Activated naive CD4-positive, alpha-beta T cell treated with anti-CD3 and anti-CD28 coated beads, Interleukin-2, amount 10 ng/mL, durations not matched to agents 7 days and 5 days (primary cell): ENCODE measurements around the gene MCTP1.

Experiments used
- CTCF ChIA-PET: fragments of 350-600 bp; sonication (Branson Sonifier 250); formaldehyde crosslinking; loops from one replicate; lab custom pipeline; 2021; ENCODE audit warnings: antibody characterized with exemption; lab: Charles Lee
- DNase-seq: peaks from one replicate; pipeline ENCODE4 v3.0.0-alpha.2; 2020
- H3K27ac Mint-ChIP-seq: one replicate; pipeline ENCODE4 v1.8.0; 2021; ENCODE audit warnings: mild to moderate bottlenecking, moderate library complexity, mixed read lengths
- H3K27me3 Mint-ChIP-seq: one replicate; pipeline ENCODE4 v1.8.0; 2021; ENCODE audit warnings: mild to moderate bottlenecking, mixed read lengths
- H3K36me3 Mint-ChIP-seq: one replicate; pipeline ENCODE4 v1.8.0; 2021; ENCODE audit warnings: mixed read lengths
- H3K4me1 Mint-ChIP-seq: one replicate; pipeline ENCODE4 v1.8.0; 2021; ENCODE audit warnings: mixed read lengths
- H3K4me3 Mint-ChIP-seq: one replicate; pipeline ENCODE4 v1.8.0; 2021; ENCODE audit warnings: mild to moderate bottlenecking, moderate library complexity, mixed read lengths
- H3K9me3 Mint-ChIP-seq: one replicate; pipeline ENCODE4 v1.8.0; 2021; ENCODE audit warnings: mixed read lengths

Gene MCTP1

DNA sequence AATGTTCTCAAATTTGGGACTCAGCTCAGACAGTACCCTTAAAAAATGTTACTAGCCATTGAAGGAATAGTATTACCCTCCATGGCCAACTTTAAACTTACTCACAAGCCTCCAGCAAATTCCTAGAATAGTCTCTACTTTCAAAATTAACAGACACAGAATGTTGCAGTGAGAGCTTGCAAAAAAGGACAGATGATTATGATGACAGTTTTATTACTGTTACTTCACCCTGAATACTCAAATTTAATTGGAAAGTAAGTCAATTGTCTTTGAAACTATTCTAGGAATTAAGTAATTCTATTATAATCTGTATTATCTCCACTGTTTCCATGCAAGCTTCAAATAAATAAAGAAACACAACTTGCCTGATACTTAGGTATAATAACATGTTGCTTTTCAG lies 378.1 kb downstream of the MCTP1 start:
- no peaks in the 10 kb centered on the region for H3K4me1 Mint-ChIP-seq
- H3K27me3 Mint-ChIP-seq, result no peaks in the 10 kb centered on the region
- no peak overlapping the region for H3K4me3 Mint-ChIP-seq
- DNase-seq, result no peak
- no peaks in the 10 kb centered on the region for H3K36me3 Mint-ChIP-seq
- no peak overlapping the region for H3K27ac Mint-ChIP-seq
- no peaks in the 10 kb centered on the region for H3K9me3 Mint-ChIP-seq
- CTCF ChIA-PET, result interaction anchor here (0.6 kb wide), 1 partner anchor 137 kb away, joined by 3 read pairs; no protein-coding TSS in a partner anchor

DNA sequence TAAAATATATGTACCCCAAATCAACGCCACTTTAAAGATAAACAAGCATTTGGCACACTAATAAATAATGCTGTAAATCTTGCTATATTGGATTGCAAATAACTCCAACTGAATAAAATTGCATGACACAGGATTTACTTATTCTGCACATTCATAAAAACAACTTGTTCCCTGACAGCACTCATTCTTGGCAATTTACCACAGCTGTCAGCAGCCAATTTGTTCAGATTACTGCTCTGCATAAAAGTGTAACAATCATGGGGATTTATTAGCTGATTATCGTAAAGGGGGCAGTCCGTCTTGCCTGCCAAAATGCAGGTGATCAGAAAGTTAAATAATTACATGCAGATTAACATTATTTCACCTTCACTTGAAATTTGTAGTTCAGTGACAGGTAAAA lies 381.2 kb downstream of the MCTP1 start:
- Mint-ChIP-seq H3K9me3 (no peaks in the 10 kb centered on the region), H3K27ac (no peak overlapping the region), H3K4me1 (no peaks in the 10 kb centered on the region), H3K27me3 (no peaks in the 10 kb centered on the region), H3K4me3 (no peak overlapping the region), H3K36me3 (no peaks in the 10 kb centered on the region)
- DNase-seq, result no peak
- CTCF ChIA-PET, result no interaction called here

DNA sequence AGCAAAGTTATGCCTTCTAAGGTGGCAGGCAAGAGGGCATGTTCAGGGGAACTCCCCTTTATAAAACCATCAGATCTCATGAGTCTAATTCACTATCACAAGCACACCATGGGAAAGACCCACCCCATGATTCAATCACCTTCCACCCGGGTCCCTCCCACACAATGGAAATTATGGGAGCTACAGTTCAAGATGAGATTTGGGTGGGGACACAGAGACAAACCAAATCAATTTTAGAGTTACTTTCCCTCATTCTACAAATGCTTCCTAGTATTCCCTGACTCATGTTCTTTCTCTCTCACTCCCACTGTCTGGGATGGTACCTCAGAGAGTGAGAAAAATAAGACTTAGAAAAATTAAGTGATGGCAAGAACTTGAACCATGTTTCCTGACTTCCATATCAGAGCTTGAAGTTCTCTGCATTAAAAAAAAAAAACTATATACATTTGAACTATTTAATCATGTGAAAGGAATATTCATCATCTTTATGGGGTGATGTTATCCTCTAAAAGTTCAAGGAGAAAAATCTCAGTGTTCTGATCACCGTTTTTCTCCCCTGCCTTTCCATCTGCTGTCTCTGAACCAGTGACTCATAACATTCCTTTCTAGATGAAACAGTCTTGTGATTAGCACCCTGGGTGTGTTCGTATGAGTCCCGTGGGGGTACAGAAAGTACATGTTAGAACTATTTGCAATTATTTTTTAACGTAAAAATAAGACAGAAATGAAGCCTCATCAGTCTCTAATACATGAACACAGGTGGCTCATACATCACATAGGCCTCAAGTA lies 383.5 kb downstream of the MCTP1 start:
- Mint-ChIP-seq H3K9me3 (no peaks in the 10 kb centered on the region), H3K4me3 (no peak overlapping the region), H3K27ac (no peak overlapping the region), H3K36me3 (no peaks in the 10 kb centered on the region), H3K27me3 (no peaks in the 10 kb centered on the region), H3K4me1 (no peaks in the 10 kb centered on the region)
- DNase-seq, result no peak
- CTCF ChIA-PET, result no interaction called here

DNA sequence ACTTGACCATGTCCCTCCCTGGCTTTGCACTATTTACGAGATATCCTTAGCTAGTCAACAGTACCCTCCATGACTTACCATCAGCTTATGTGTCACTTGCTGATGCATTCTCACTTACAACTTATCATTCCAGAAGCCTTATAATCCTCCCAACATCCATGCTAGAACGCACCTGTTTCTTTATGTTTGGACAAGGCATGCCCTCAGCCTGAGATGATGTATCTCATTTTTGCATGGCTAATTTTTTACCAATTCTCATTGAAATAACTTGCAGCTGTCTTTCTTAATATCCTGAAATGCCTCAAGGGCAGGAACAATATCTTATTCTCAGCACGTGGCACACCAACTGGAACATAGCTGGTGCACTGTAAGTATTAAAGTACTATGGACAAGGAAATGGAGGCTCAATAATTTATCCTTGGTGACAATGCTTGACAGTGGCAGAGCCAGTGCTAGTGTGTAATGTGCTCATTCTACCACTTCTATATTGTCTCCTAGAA lies 384.8 kb downstream of the MCTP1 start:
- Mint-ChIP-seq H3K36me3 (no peaks in the 10 kb centered on the region), H3K9me3 (no peaks in the 10 kb centered on the region), H3K27ac (no peak overlapping the region), H3K4me3 (no peak overlapping the region), H3K27me3 (no peaks in the 10 kb centered on the region), H3K4me1 (no peaks in the 10 kb centered on the region)
- no peak for DNase-seq
- CTCF ChIA-PET, result no interaction called here

DNA sequence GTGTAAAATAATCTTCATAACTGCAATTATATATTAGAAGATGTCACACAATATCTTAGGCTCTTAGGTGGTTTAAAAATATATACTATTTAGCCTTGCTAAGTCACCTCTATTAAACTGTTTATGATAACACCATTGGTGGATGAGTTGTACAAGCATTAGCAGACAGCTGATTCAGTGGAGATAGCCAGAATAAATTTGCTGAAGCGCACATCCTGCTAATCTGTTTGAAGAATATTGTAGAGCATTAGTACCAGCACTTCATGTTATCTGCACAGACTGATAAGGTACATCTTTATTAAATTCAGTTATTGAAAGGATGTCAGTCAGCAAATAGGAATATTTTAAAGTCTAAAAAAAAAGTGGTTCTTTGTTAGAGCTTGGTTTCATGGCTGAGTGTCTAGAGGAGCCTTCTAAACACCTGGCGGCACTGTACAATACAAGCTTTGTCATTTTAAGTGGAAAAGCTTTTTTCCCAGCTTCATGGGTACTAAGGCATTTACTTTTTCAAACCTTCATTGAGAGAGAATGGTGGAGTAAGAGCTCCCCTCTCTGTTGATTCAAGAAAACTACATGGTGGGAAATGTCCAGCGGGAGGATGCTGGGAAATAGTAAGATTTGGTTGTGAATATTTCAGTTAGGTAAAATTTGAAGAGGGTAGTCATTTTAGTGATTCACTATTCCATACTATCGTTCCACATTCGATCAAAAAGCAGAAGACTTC lies 391.3 kb downstream of the MCTP1 start:
- no peak overlapping the region for H3K27ac Mint-ChIP-seq
- no peak for DNase-seq
- no peaks in the 10 kb centered on the region for H3K36me3 Mint-ChIP-seq

DNA sequence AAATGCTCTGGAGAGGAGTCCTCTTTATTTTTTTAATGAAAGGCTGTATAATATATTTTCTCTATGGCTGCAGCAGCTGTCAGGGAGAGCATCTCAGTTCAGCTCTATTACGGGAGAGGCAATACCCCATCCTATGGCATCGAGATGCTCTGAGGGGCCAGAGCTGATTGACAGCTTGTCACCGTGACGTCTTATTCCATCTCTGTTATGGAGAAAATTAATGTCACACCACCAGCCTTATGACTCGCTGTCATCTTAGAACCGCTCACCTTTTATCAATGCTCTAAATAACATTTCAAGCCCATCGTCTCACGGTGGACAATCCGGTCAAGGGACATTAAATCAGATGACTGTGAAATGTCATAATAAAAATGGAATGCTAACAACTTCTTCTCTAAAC lies 392.9 kb downstream of the MCTP1 start:
- Mint-ChIP-seq H3K27ac (no peak overlapping the region), H3K36me3 (no peaks in the 10 kb centered on the region), H3K4me3 (no peak overlapping the region), H3K27me3 (no peaks in the 10 kb centered on the region), H3K9me3 (no peaks in the 10 kb centered on the region), H3K4me1 (no peaks in the 10 kb centered on the region)
- no peak for DNase-seq
- CTCF ChIA-PET, result no interaction called here

More for the DNA sequence above, 391.3 kb downstream of the MCTP1 start:
- CTCF ChIA-PET, result interaction anchor here (1.7 kb wide), 1 partner anchor 1093 kb away, joined by 3 read pairs; no protein-coding TSS in a partner anchor
- H3K9me3 Mint-ChIP-seq, result no peaks in the 10 kb centered on the region
- H3K27me3 Mint-ChIP-seq, result no peaks in the 10 kb centered on the region
- no peaks in the 10 kb centered on the region for H3K4me1 Mint-ChIP-seq
- H3K4me3 Mint-ChIP-seq, result no peak overlapping the region

DNA sequence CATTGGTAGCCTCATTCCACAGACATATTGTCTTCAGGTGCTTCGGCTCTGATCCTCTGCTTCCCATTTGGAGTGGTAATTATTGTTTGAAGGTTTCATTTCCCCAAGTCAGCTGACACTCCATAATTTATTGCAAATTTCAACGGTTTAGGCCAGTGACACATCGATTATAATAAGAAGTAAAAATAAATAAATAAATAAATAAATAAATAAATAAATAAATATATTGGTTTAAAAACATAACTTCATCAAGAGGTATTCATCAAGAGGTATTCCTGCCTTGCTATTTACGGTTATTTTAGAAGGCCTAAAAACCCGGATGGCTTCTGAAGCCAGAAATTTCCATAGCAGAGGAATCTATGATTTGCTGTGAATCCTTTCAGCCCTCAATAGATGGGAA lies 393.3 kb downstream of the MCTP1 start:
- Mint-ChIP-seq H3K36me3 (no peaks in the 10 kb centered on the region), H3K4me1 (no peaks in the 10 kb centered on the region), H3K27me3 (no peaks in the 10 kb centered on the region), H3K27ac (no peak overlapping the region), H3K9me3 (no peaks in the 10 kb centered on the region), H3K4me3 (no peak overlapping the region)
- no peak for DNase-seq
- CTCF ChIA-PET, result no interaction called here

DNA sequence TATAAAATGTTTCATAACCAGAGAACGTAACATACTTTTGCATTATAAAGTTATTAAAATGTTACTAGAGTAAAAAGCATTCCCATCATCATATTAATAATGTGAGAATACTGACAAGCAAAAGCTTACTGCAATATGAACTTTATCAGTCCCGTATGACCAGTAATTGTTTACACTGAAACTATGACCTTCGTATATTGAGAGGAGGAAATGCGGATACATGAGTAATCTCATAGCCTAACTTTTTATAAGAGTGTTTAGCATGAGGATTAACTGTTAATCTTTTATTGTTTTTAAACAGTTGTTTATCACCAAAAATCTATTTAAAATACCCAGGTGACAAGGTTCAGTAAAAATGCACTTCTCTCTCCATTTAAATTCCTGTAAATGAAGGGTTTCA lies 394.0 kb downstream of the MCTP1 start:
- Mint-ChIP-seq H3K4me3 (no peak overlapping the region), H3K4me1 (no peaks in the 10 kb centered on the region), H3K27me3 (no peaks in the 10 kb centered on the region), H3K9me3 (no peaks in the 10 kb centered on the region), H3K27ac (no peak overlapping the region), H3K36me3 (no peaks in the 10 kb centered on the region)
- no peak for DNase-seq
- CTCF ChIA-PET, result no interaction called here

DNA sequence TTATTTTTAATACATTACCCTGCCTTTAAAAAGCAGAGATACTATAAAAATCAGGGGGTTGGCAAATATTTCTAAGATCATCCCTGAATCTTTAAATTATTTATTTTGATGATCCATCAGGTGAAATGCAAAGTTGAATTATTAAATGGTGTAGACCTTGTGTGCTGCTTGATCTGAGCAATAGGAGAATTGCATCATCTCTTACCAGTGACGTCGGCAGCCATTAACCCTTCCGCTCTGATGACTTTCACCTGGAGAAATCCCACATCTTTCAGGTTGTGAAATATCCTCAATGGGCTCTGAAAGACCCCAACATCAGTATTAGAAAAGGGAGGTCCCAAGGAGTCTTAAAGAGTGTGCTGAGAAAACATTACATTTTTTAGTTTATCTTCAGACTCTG lies 396.2 kb downstream of the MCTP1 start:
- no peaks in the 10 kb centered on the region for H3K9me3 Mint-ChIP-seq
- H3K27ac Mint-ChIP-seq, result no peak overlapping the region
- DNase-seq, result no peak
- H3K27me3 Mint-ChIP-seq, result no peaks in the 10 kb centered on the region
- no peaks in the 10 kb centered on the region for H3K36me3 Mint-ChIP-seq
- CTCF ChIA-PET, result no interaction called here
- H3K4me3 Mint-ChIP-seq, result no peak overlapping the region
- H3K4me1 Mint-ChIP-seq, result no peaks in the 10 kb centered on the region

DNA sequence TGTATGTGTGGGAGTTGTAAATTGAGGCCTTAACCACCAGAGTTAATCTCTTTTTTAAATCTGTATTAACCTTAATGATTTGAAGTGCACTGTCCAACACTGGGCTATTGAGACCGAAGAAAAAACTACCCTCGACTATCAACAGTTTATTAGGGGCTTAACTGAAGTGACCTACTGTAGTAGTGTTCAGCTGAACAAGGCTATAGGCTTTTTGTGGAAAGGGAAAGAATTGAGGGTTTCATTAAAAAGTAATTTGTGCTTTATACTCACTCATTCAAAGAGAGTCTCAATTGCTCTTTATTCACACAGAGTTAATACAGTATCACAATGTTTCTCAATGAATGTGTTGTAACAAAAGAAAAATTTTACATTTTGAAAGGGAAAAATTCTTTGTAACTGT lies 399.0 kb downstream of the MCTP1 start:
- CTCF ChIA-PET, result no interaction called here

DNA sequence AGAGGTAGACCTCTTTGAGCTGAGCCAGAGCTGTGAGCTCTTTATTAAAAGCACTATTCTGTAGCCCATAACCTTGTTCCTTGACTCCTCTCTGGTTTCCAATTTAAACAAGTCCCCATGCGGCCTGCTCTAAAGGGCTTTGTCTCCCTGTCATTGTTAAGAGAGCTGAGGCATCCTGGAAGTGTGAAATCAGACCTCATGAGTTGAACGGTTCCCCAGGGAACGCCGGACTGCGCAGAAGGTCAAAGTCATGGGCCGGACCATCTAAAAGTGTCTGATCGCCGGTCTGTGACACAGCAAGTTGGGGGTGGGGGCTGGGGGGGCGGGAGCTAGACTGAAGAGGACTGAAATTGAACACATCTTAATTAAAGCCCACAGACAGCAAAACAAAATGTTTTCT lies 400.6 kb downstream of the MCTP1 start:
- CTCF ChIA-PET, result no interaction called here

More for the DNA sequence above, 399.0 kb downstream of the MCTP1 start:
- Mint-ChIP-seq H3K27me3 (no peaks in the 10 kb centered on the region), H3K4me1 (no peaks in the 10 kb centered on the region), H3K4me3 (no peak overlapping the region), H3K36me3 (no peaks in the 10 kb centered on the region), H3K27ac (no peak overlapping the region), H3K9me3 (no peaks in the 10 kb centered on the region)
- no peak for DNase-seq

DNA sequence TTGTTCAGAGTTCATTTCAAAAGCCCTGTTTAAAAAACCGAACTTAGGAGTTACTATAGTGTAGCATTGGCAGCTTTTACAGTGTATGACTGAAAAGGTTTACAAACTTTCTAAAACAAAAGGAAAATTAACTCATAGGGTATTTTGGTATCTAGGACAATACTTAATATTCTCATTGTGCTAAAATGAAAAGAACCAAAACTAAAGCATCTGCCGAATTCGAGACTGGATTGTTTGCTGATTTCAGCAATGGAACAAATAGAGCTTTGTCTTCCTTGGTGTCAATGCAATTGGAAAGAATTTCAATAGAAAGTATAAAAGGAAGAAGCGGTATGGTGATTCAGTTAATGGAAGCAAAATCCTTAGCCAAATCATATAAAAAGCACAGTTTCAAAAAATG lies 412.4 kb downstream of the MCTP1 start:
- DNase-seq, result no peak
- Mint-ChIP-seq H3K36me3 (no peaks in the 10 kb centered on the region), H3K27ac (no peak overlapping the region), H3K4me3 (no peak overlapping the region), H3K9me3 (no peaks in the 10 kb centered on the region), H3K4me1 (no peaks in the 10 kb centered on the region), H3K27me3 (no peaks in the 10 kb centered on the region)
- CTCF ChIA-PET, result no interaction called here

More for the DNA sequence above, 400.6 kb downstream of the MCTP1 start:
- no peaks in the 10 kb centered on the region for H3K9me3 Mint-ChIP-seq
- no peaks in the 10 kb centered on the region for H3K4me1 Mint-ChIP-seq
- no peaks in the 10 kb centered on the region for H3K36me3 Mint-ChIP-seq
- no peak for DNase-seq
- no peak overlapping the region for H3K4me3 Mint-ChIP-seq
- H3K27me3 Mint-ChIP-seq, result no peaks in the 10 kb centered on the region
- H3K27ac Mint-ChIP-seq, result no peak overlapping the region

DNA sequence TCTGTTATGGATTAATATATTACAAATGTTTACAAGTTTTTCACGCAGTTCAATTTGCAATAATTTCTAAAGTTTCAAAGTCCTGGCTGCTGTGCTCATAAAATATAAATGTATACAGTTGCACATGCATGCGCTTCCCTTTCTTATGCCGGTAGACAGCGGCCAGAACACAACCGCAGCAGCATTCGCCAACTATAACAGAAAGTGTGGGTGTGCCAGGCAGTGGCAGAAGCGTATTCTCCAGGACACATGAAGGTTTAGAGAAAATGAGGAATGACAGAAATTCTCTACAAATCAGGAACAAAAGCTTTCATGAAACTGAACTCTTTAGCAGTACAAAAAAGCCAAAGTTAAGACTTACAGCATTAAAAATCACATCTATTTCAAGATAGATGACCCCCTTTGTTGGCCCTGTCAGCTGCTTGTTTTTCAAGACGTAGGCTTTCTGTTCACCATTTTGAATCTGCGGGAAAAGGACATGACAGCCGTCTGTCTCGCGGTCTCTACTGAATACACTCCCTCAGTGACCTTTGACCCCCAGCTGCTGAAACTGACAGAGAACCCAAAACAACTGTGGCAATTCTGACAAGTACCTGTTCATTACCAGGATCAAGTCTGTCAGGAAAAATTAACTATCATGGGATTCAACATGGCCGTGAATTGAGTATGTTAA lies 414.2 kb downstream of the MCTP1 start:
- H3K9me3 Mint-ChIP-seq, result no peaks in the 10 kb centered on the region
- DNase-seq, result no peak
- no peaks in the 10 kb centered on the region for H3K4me1 Mint-ChIP-seq
- no peaks in the 10 kb centered on the region for H3K36me3 Mint-ChIP-seq
- no peak overlapping the region for H3K4me3 Mint-ChIP-seq
- H3K27me3 Mint-ChIP-seq, result peaks cover 4% of the 10 kb centered on the region
- no peak overlapping the region for H3K27ac Mint-ChIP-seq
- CTCF ChIA-PET, result no interaction called here

DNA sequence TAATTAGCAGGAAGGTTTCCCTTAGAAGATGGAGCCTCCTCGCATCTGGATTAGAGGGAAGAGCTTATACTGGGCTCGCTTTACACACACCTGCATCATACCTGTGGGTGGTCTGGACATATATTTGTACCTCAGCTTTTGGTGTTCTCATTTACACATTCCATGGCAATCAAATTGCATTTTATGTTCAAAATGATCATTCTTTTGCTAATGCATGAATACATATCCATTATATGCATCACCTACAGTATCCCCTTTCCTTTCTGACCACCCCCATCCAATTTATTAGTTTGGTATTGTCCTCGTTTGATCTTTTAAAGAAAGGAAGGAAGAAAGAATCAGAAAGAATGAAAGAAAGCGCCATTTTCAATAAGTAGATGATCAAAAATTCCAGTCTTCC lies 415.0 kb downstream of the MCTP1 start:
- Mint-ChIP-seq H3K27me3 (peaks cover 6% of the 10 kb centered on the region), H3K9me3 (no peaks in the 10 kb centered on the region), H3K4me3 (no peak overlapping the region), H3K4me1 (no peaks in the 10 kb centered on the region), H3K27ac (no peak overlapping the region), H3K36me3 (no peaks in the 10 kb centered on the region)
- DNase-seq, result no peak
- CTCF ChIA-PET, result no interaction called here
